GM19023 (cell line): Measurements from ENCODE around the gene TUBG1.
A peak's percentile ranks its signal among the peaks of the same experiment; 100 is the strongest.

ENCODE experiments used
- ATAC-seq: cut with Tn5 transposase; IDR thresholded peaks from one replicate; pipeline ENCODE4 v1.9.1; 2021; ENCODE audit warnings: mild to moderate bottlenecking, moderate library complexity; ENCODE audit not compliant: unreplicated experiment

The TUBG1 gene

GRCh38 chr17:42578282-42578869, 31.1 kb upstream of the TUBG1 start:
- peak; percentile 56 for ATAC-seq

GRCh38 chr17:42579794-42580551, 29.5 kb upstream of the TUBG1 start:
- no peak for ATAC-seq

- no peak for ATAC-seq
Observed at GRCh38 chr17:42581744-42582270, 27.7 kb upstream of the TUBG1 start.

- no peak for ATAC-seq
Observed at GRCh38 chr17:42584880-42585279, 24.6 kb upstream of the TUBG1 start.

GRCh38 chr17:42585353-42585752, 24.1 kb upstream of the TUBG1 start:
- ATAC-seq: no peak

- no peak for ATAC-seq
Observed at GRCh38 chr17:42586514-42587230, 22.8 kb upstream of the TUBG1 start.

- no peak for ATAC-seq
Observed at GRCh38 chr17:42590886-42591285, 18.6 kb upstream of the TUBG1 start.

GRCh38 chr17:42591411-42591810, 18.1 kb upstream of the TUBG1 start:
- no peak for ATAC-seq

GRCh38 chr17:42596386-42596785, 13.1 kb upstream of the TUBG1 start:
- ATAC-seq: no peak

GRCh38 chr17:42598905-42599304, 10.6 kb upstream of the TUBG1 start:
- ATAC-seq: no peak

GRCh38 chr17:42603318-42603717, 6.2 kb upstream of the TUBG1 start:
- no peak for ATAC-seq

- ATAC-seq: no peak
Observed at GRCh38 chr17:42607769-42608168, 1.7 kb upstream of the TUBG1 start.

- ATAC-seq: peak; percentile 22
Observed at GRCh38 chr17:42608305-42609181, 940 bp upstream of the TUBG1 start.

GRCh38 chr17:42609814-42610801, 625 bp downstream of the TUBG1 start:
- peak; percentile 6 for ATAC-seq

GRCh38 chr17:42612013-42612412, 2.5 kb downstream of the TUBG1 start:
- ATAC-seq: no peak

- ATAC-seq: no peak
Observed at GRCh38 chr17:42613699-42614295, 4.3 kb downstream of the TUBG1 start.

- ATAC-seq: peak; percentile 20
Observed at GRCh38 chr17:42617956-42618431, 8.5 kb downstream of the TUBG1 start.

GRCh38 chr17:42618442-42619150, 9.1 kb downstream of the TUBG1 start:
- peak; percentile 69 for ATAC-seq
